GM23338 (cell line): ENCODE results near the gene CYGB. TPM values are rescaled to one million over a fixed set of nuclear protein-coding genes. Genes with fewer than 3 reads are reported as not detected.

Experiments used
- ATAC-seq: fragments of 200-7000 bp; cut with Tn5 transposase; 3 replicates; pipeline ENCODE4 v1.9.1; 2020
- DNase-seq: peaks from one replicate; pipeline ENCODE4 v3.0.0-alpha.2; 2015; ENCODE audit warnings: low spot score
- H2AFZ ChIP-seq: fragments of 200-600 bp; sonication (generic); 2 replicates; pipeline ENCODE4 v1.8.0; 2016; ENCODE audit warnings: antibody characterized with exemption, mild to moderate bottlenecking, moderate library complexity
- H3F3A ChIP-seq: fragments of 200-600 bp; sonication (generic); replicated peaks from 2 replicates; pipeline ENCODE4 v1.8.0; 2017; ENCODE audit warnings: antibody characterized with exemption, mixed run types, low read depth
- H3K27ac ChIP-seq: fragments of 200-600 bp; sonication (generic); 2 replicates; pipeline ENCODE4 v1.6.1; 2016; ENCODE audit warnings: low read depth
- H3K27me3 ChIP-seq: fragments of 200-600 bp; sonication (generic); 2 replicates; pipeline ENCODE4 v1.8.0; 2016; ENCODE audit warnings: mild to moderate bottlenecking, mixed run types, moderate library complexity; ENCODE audit not compliant: insufficient read depth
- H3K36me3 ChIP-seq: fragments of 200-600 bp; sonication (generic); 2 replicates; pipeline ENCODE4 v1.8.0; 2016; ENCODE audit warnings: mild to moderate bottlenecking; ENCODE audit not compliant: insufficient read depth
- H3K4me1 ChIP-seq: fragments of 200-600 bp; sonication (generic); 2 replicates; pipeline ENCODE4 v1.8.0; 2016; ENCODE audit warnings: mild to moderate bottlenecking, moderate library complexity; ENCODE audit not compliant: insufficient read depth
- H3K4me2 ChIP-seq: fragments of 200-600 bp; sonication (generic); 2 replicates; pipeline ENCODE4 v1.7.1; 2017; ENCODE audit warnings: mixed run types
- H3K4me3 ChIP-seq: fragments of 200-600 bp; sonication (generic); 2 replicates; pipeline ENCODE4 v1.6.1; 2016; ENCODE audit warnings: mixed run types
- H3K79me2 ChIP-seq: fragments of 200-600 bp; sonication (generic); replicated peaks from 2 replicates; pipeline ENCODE4 v1.8.0; 2017; ENCODE audit warnings: mild to moderate bottlenecking; ENCODE audit not compliant: insufficient read depth
- H3K9me2 ChIP-seq: fragments of 200-600 bp; sonication (generic); 2 replicates; pipeline ENCODE4 v1.8.0; 2017; ENCODE audit not compliant: insufficient read depth
- H4K20me1 ChIP-seq: fragments of 200-600 bp; sonication (generic); replicated peaks from 2 replicates; pipeline ENCODE4 v1.8.0; 2017; ENCODE audit warnings: mild to moderate bottlenecking; ENCODE audit not compliant: insufficient read depth
- H3K27ac Mint-ChIP-seq: 2 replicates; pipeline ENCODE4 v1.8.0; 2020; ENCODE audit warnings: inconsistent platforms, mild to moderate bottlenecking, moderate library complexity, mixed read lengths
- H3K27me3 Mint-ChIP-seq: 3 replicates; pipeline ENCODE4 v1.8.0; 2022; ENCODE audit warnings: low read depth, mild to moderate bottlenecking, moderate library complexity, mixed read lengths, inconsistent platforms; ENCODE audit not compliant: insufficient read depth, poor library complexity
- H3K36me3 Mint-ChIP-seq: 3 replicates; pipeline ENCODE4 v1.8.0; 2021; ENCODE audit warnings: low read depth, mild to moderate bottlenecking, inconsistent platforms, moderate library complexity, mixed read lengths
- H3K4me1 Mint-ChIP-seq: 3 replicates; pipeline ENCODE4 v1.8.0; 2020; ENCODE audit warnings: mild to moderate bottlenecking, inconsistent platforms, mixed read lengths
- H3K4me3 Mint-ChIP-seq: 3 replicates; pipeline ENCODE4 v1.8.0; 2021; ENCODE audit warnings: moderate library complexity, mild to moderate bottlenecking, inconsistent platforms, mixed read lengths
- H3K9me3 Mint-ChIP-seq: 3 replicates; pipeline ENCODE4 v1.8.0; 2020; ENCODE audit warnings: moderate library complexity, mild to moderate bottlenecking, inconsistent platforms, mixed read lengths
- CREB1 ChIP-seq: fragments of 250-450 bp; sonication (Bioruptor Pico); IDR thresholded peaks from 2 replicates; pipeline ENCODE4 v1.5.0; 2020; ENCODE audit warnings: low read depth, mild to moderate bottlenecking, moderate library complexity
- EZH2 ChIP-seq: fragments of 200-600 bp; sonication (generic); IDR thresholded peaks from one replicate; pipeline ENCODE4 v1.8.0; 2017; ENCODE audit warnings: antibody characterized with exemption, mild to moderate bottlenecking, low read depth; ENCODE audit not compliant: unreplicated experiment
- JUNB ChIP-seq: IDR thresholded peaks from one replicate; pipeline ENCODE4 v1.6.1; 2016; ENCODE audit warnings: antibody characterized with exemption; ENCODE audit not compliant: unreplicated experiment
- NANOG ChIP-seq: IDR thresholded peaks from 2 replicates; pipeline ENCODE4 v1.6.1; 2016; ENCODE audit warnings: antibody characterized with exemption, borderline replicate concordance
- POLR2AphosphoS5 ChIP-seq: IDR thresholded peaks from 2 replicates; pipeline ENCODE4 v1.6.1; 2016; ENCODE audit warnings: antibody characterized with exemption, low read depth
- STAT1 ChIP-seq: IDR thresholded peaks from one replicate; pipeline ENCODE4 v1.6.1; 2016; ENCODE audit warnings: antibody characterized with exemption; ENCODE audit not compliant: unreplicated experiment
- ZNF114 ChIP-seq: fragments of 250-450 bp; sonication (Bioruptor Pico); IDR thresholded peaks from 2 replicates; pipeline ENCODE4 v1.5.0; 2020; ENCODE audit warnings: mild to moderate bottlenecking, moderate library complexity
- ZNF331 ChIP-seq: fragments of 250-450 bp; sonication (Bioruptor Pico); IDR thresholded peaks from 2 replicates; pipeline ENCODE4 v1.5.0; 2020; ENCODE audit warnings: low read depth, mild to moderate bottlenecking, moderate library complexity
- polyA plus RNA-seq: library from polyadenylated mRNA; unstranded; fragments of >200 nt; fragmentation: Nextera tagmentation; extraction: Ambion mirVana; gene quantifications from 2 replicates; pipeline ENCODE4 v1.2.1, GENCODE V29; 2016
- total RNA-seq: library from RNA; depleted of rRNA; stranded (reverse); fragments of >200 nt; shearing (Covaris generic); gene quantifications from 2 replicates; pipeline ENCODE4 v1.2.3, GENCODE V29; 2014
- TF ChIP-seq, protein P1 (sequence below): IDR thresholded peaks from one replicate; pipeline ENCODE4 v1.6.1; 2018; ENCODE audit warnings: antibody characterized with exemption; ENCODE audit not compliant: unreplicated experiment
- TF ChIP-seq, protein P2 (sequence below): IDR thresholded peaks from 2 replicates; pipeline ENCODE4 v1.6.1; 2016; ENCODE audit warnings: antibody characterized with exemption
- TF ChIP-seq, protein P3 (sequence below), 2 experiments: fragments of 200-600 bp in 1 of 2; sonication (generic) in 1 of 2; conservative IDR thresholded peaks; 2 replicates each; pipeline versions ENCODE4 v1.5.1 to v1.6.1; 2016 to 2017; ENCODE audit warnings: antibody characterized with exemption in 2 of 2, low read depth in 2 of 2, mild to moderate bottlenecking in 2 of 2, moderate library complexity in 1 of 2

CYGB gene
- total and polyA plus RNA-seq, 2 experiments from 2014 or later = 1.2 to 1.7 TPM

DNA sequence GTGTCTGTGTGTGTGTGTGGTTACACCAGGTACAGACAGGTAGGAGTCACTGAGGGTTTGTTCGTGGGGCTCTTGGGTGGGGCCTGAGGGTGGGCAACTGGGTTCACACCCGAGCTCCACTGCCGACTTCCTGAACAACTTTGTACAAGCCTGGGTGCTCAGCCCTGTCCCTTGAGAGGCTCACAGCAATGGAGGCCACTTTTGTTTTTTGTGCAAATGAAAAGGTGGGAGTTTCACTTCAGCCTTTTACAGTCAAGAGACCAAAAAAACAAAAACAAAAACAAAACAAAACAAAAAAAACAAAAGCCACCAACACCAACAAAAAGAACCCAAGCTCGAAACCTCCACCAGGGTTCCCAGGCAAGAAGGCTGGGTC, 38.6 kb downstream of the CYGB start (continued):
- TF ChIP-seq, protein P1, sequence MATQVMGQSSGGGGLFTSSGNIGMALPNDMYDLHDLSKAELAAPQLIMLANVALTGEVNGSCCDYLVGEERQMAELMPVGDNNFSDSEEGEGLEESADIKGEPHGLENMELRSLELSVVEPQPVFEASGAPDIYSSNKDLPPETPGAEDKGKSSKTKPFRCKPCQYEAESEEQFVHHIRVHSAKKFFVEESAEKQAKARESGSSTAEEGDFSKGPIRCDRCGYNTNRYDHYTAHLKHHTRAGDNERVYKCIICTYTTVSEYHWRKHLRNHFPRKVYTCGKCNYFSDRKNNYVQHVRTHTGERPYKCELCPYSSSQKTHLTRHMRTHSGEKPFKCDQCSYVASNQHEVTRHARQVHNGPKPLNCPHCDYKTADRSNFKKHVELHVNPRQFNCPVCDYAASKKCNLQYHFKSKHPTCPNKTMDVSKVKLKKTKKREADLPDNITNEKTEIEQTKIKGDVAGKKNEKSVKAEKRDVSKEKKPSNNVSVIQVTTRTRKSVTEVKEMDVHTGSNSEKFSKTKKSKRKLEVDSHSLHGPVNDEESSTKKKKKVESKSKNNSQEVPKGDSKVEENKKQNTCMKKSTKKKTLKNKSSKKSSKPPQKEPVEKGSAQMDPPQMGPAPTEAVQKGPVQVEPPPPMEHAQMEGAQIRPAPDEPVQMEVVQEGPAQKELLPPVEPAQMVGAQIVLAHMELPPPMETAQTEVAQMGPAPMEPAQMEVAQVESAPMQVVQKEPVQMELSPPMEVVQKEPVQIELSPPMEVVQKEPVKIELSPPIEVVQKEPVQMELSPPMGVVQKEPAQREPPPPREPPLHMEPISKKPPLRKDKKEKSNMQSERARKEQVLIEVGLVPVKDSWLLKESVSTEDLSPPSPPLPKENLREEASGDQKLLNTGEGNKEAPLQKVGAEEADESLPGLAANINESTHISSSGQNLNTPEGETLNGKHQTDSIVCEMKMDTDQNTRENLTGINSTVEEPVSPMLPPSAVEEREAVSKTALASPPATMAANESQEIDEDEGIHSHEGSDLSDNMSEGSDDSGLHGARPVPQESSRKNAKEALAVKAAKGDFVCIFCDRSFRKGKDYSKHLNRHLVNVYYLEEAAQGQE = no peak
- no peak for TF ChIP-seq JUNB
- TF ChIP-seq, protein P2, sequence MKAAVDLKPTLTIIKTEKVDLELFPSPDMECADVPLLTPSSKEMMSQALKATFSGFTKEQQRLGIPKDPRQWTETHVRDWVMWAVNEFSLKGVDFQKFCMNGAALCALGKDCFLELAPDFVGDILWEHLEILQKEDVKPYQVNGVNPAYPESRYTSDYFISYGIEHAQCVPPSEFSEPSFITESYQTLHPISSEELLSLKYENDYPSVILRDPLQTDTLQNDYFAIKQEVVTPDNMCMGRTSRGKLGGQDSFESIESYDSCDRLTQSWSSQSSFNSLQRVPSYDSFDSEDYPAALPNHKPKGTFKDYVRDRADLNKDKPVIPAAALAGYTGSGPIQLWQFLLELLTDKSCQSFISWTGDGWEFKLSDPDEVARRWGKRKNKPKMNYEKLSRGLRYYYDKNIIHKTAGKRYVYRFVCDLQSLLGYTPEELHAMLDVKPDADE = no peak

DNA sequence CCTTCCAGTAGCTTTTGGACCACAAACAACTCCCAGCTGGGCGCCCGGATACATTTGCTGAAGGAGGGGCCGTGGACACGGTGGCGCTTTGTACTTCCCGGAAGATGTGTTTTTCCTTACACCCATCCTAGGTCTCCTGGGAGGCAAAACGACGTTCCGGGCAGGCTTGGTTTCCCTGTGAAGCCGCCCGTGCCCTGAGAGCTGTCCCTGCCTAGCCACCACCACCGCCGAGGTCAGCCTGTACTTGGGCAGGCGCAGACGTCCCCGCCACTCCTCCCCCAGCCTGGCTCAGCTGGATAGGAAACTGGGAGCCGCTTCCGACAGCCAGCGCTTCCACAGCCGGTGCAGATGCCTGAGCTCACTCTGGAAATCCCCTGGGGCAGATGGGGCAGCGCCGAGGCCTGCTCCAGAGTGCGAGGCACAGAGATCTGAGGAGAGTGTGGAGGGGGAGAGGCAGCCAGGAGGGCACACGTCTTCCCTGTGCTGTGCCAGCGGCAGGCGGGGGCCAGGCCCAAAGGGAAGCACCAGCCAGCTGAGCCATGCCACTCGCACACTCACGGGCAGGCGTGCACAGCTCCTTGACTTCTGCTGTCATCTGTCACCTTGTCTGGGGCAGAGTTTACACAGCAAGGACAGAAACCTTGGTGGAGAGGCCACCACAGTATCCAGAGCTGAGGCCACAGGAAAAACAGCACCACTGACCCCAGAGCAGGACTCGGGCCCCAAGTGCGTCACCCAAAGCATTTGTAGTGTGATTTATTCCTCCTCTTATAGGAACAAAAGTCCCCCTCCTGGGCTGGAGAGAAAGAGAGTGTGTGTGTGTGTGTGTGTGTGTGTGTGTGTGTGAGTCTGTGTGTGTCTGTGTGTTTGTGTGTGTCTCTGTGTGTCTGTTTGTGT, 39.3 kb downstream of the CYGB start:
- Histone ChIP-seq H3F3A (0 out of 2 replicates have a peak, but pooled peaks cover 3% of the 10 kb centered on the region), H3K4me2 (peak overlapping the region; percentile 60), H3K27me3 (peaks cover 4% of the 10 kb centered on the region; the same call in 1 of the 2 replicates), H2AFZ (no peak overlapping the region), H3K36me3 (no peaks in the 10 kb centered on the region), H3K27ac (no peak overlapping the region), H3K4me1 (peaks cover 27% of the 10 kb centered on the region), H3K79me2 (peaks cover 3% of the 10 kb centered on the region; the same call in 1 of the 2 replicates), H4K20me1 (peaks cover 3% of the 10 kb centered on the region; the same call in 1 of the 2 replicates), H3K4me3 (no peak overlapping the region), H3K9me2 (no peaks in the 10 kb centered on the region)
- peaks cover 53% of the 10 kb centered on the region for H3K4me1 Mint-ChIP-seq
- no peaks in the 10 kb centered on the region for H3K36me3 Mint-ChIP-seq
- peak; percentile 41 for ATAC-seq
- peaks cover 21% of the 10 kb centered on the region for H3K27me3 Mint-ChIP-seq
- H3K27ac Mint-ChIP-seq = 0 out of 2 replicates have a peak overlapping the region, but pooled peaks have one; percentile 53
- no peaks in the 10 kb centered on the region for H3K9me3 Mint-ChIP-seq
- peak overlapping the region; percentile 38; the same call in 1 of the 3 replicates for H3K4me3 Mint-ChIP-seq
- DNase-seq = peak; percentile 65
- no peak for TF ChIP-seq ZNF114 (CRISPR knock-in tag)
- no peak for TF ChIP-seq CREB1 (CRISPR knock-in tag)
- TF ChIP-seq POLR2AphosphoS5 = no peak
- no peak for TF ChIP-seq EZH2
- no peak for TF ChIP-seq STAT1
- TF ChIP-seq, protein P1 = no peak
- TF ChIP-seq ZNF331 (CRISPR knock-in tag) = no peak
- TF ChIP-seq, protein P3, sequence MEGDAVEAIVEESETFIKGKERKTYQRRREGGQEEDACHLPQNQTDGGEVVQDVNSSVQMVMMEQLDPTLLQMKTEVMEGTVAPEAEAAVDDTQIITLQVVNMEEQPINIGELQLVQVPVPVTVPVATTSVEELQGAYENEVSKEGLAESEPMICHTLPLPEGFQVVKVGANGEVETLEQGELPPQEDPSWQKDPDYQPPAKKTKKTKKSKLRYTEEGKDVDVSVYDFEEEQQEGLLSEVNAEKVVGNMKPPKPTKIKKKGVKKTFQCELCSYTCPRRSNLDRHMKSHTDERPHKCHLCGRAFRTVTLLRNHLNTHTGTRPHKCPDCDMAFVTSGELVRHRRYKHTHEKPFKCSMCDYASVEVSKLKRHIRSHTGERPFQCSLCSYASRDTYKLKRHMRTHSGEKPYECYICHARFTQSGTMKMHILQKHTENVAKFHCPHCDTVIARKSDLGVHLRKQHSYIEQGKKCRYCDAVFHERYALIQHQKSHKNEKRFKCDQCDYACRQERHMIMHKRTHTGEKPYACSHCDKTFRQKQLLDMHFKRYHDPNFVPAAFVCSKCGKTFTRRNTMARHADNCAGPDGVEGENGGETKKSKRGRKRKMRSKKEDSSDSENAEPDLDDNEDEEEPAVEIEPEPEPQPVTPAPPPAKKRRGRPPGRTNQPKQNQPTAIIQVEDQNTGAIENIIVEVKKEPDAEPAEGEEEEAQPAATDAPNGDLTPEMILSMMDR (conservative IDR thresholded peaks at IDR 0.05; ENCODE audit: low read depth in 2 of 2) = no peak
- TF ChIP-seq JUNB = no peak
- no peak for TF ChIP-seq NANOG
